Esophagus muscularis mucosa (tissue), 4 donors: ENCODE results near the gene METTL4. TPM values are rescaled to one million over a fixed set of nuclear protein-coding genes. Genes with fewer than 3 reads are reported as not detected.
A peak's percentile ranks its signal among the peaks of the same experiment; 100 is the strongest.

Experiments
- DNase-seq: peaks from one replicate; pipeline ENCODE4 v3.0.0-alpha.2; 2017; ENCODE audit errors: extremely low spot score
- H3K27ac ChIP-seq, 4 donors: fragments of 200-600 bp; sonication (generic); replicated peaks in 1 of 4; 1 replicate in 3 of 4; 2 replicates in 1 of 4; pipeline ENCODE4 v1.5.1; 2016 to 2019; ENCODE audit warnings: mild to moderate bottlenecking in 1 of 4
- H3K27me3 ChIP-seq, 4 donors: fragments of 200-600 bp; sonication (generic); one replicate each; pipeline versions ENCODE4 v1.5.1 to v1.6.0; 2016 to 2019
- H3K36me3 ChIP-seq, 4 donors: fragments of 200-600 bp; sonication (generic); one replicate each; pipeline ENCODE4 v1.5.1; 2016 to 2019
- H3K4me1 ChIP-seq, 4 donors: fragments of 200-600 bp; sonication (generic); one replicate each; pipeline ENCODE4 v1.5.1; 2016 to 2019
- H3K4me3 ChIP-seq, 4 donors: fragments of 200-600 bp; sonication (generic); 1 replicate in 2 of 4; 2 replicates in 2 of 4; pipeline ENCODE4 v1.5.1; 2016 to 2019; ENCODE audit warnings: mild to moderate bottlenecking in 4 of 4, moderate library complexity in 1 of 4
- H3K9me3 ChIP-seq, 4 donors: fragments of 200-600 bp; sonication (generic); 1 replicate in 3 of 4; 2 replicates in 1 of 4; pipeline ENCODE4 v1.5.1; 2016 to 2019
- CTCF ChIP-seq, 3 experiments: fragments of 200-600 bp in 2 of 3; fragments of 450-650 bp in 1 of 3; sonication (generic) in 2 of 3; IDR thresholded peaks; one replicate each; pipeline ENCODE4 v1.5.1; 2017 to 2019; ENCODE audit warnings: antibody characterized with exemption in 3 of 3, mild to moderate bottlenecking in 2 of 3, moderate library complexity in 1 of 3
- EP300 ChIP-seq: sonication (generic); formaldehyde crosslinking; IDR thresholded peaks from one replicate; pipeline ENCODE4 v1.6.1; 2017; ENCODE audit warnings: antibody characterized with exemption
- POLR2A ChIP-seq: fragments of 450-650 bp; IDR thresholded peaks from one replicate; pipeline ENCODE4 v1.6.1; 2017; ENCODE audit warnings: antibody characterized with exemption, moderate library complexity, mild to moderate bottlenecking, low read depth
- POLR2AphosphoS5 ChIP-seq, 2 donors: sonication (generic); formaldehyde crosslinking; IDR thresholded peaks; one replicate each; pipeline ENCODE4 v1.6.1; 2017; ENCODE audit warnings: antibody characterized with exemption in 2 of 2
- WGBS: methylation state at CpG from one replicate; pipeline ENCODE4 v1.1.5; 2018; 5-methylcytosine and 5-hydroxymethylcytosine counted together
- intact Hi-C: fragments of 100-400 bp; cut with DNase I; formaldehyde crosslinking; loops from one replicate; pipeline ENCODE4 v1.15.1; 2023
- total RNA-seq, 4 donors: library from RNA; depleted of rRNA; stranded (reverse); fragments of >200 nt; gene quantifications; one replicate each; pipeline versions ENCODE4 v1.1.0 to v1.2.1, GENCODE V29; 2016

The METTL4 gene
- total RNA-seq, 4 donors from 2014 or later = 4.3 to 8.3 (median 5.7) TPM

GRCh38 chr18:2609604-2610003, 38.3 kb upstream of the METTL4 start:
- Histone ChIP-seq H3K36me3 (no peaks in the 10 kb centered on the region), H3K27ac (no peak overlapping the region)

GRCh38 chr18:2606335-2606734, 35.0 kb upstream of the METTL4 start:
- no peak overlapping the region for H3K27ac ChIP-seq
- intact Hi-C loops = no loop called here
- H3K27me3 ChIP-seq = no peaks in the 10 kb centered on the region
- H3K36me3 ChIP-seq = no peaks in the 10 kb centered on the region
- 85% methylated on average over 2 of the region's 2 CpGs for WGBS
- no peak for DNase-seq
- TF ChIP-seq EP300 = no peak
- H3K4me3 ChIP-seq = no peak overlapping the region
- no peaks in the 10 kb centered on the region for H3K9me3 ChIP-seq
- H3K4me1 ChIP-seq = no peaks in the 10 kb centered on the region

More at GRCh38 chr18:2609604-2610003, 38.3 kb upstream of the METTL4 start:
- intact Hi-C loops = no loop called here
- Histone ChIP-seq H3K4me1 (no peaks in the 10 kb centered on the region), H3K9me3 (no peaks in the 10 kb centered on the region), H3K4me3 (no peak overlapping the region), H3K27me3 (no peaks in the 10 kb centered on the region)
- TF ChIP-seq CTCF (IDR thresholded peaks at IDR 0.05) (no peak), POLR2AphosphoS5 (IDR thresholded peaks at IDR 0.05) (no peak), EP300 (no peak), POLR2A (no peak)
- DNase-seq = no peak
- WGBS = 100% methylated on average over 2 of the region's 2 CpGs

GRCh38 chr18:2602844-2603243, 31.5 kb upstream of the METTL4 start:
- H3K27ac ChIP-seq = no peak overlapping the region
- intact Hi-C loops = no loop called here
- no peak overlapping the region for H3K4me3 ChIP-seq
- DNase-seq = no peak
- no peak for TF ChIP-seq CTCF (IDR thresholded peaks at IDR 0.05)
- no peak for TF ChIP-seq POLR2A
- no peak for TF ChIP-seq POLR2AphosphoS5 (IDR thresholded peaks at IDR 0.05)
- H3K36me3 ChIP-seq = no peaks in the 10 kb centered on the region
- no peaks in the 10 kb centered on the region for H3K4me1 ChIP-seq
- no peaks in the 10 kb centered on the region for H3K27me3 ChIP-seq
- no peaks in the 10 kb centered on the region for H3K9me3 ChIP-seq

- TF ChIP-seq CTCF (IDR thresholded peaks at IDR 0.05) (no peak), POLR2AphosphoS5 (IDR thresholded peaks at IDR 0.05) (no peak), EP300 (no peak), POLR2A (no peak)
- no peaks in the 10 kb centered on the region for H3K27me3 ChIP-seq
- no peak overlapping the region for H3K4me3 ChIP-seq
- no peaks in the 10 kb centered on the region for H3K9me3 ChIP-seq
- DNase-seq = no peak
- intact Hi-C loops = no loop called here
- no peaks in the 10 kb centered on the region for H3K36me3 ChIP-seq
- no peak overlapping the region for H3K27ac ChIP-seq
- WGBS = 94% methylated on average over 5 of the region's 5 CpGs
- no peaks in the 10 kb centered on the region for H3K4me1 ChIP-seq
Observed at GRCh38 chr18:2597639-2598038, 26.3 kb upstream of the METTL4 start.

GRCh38 chr18:2590303-2590702, 19.0 kb upstream of the METTL4 start:
- TF ChIP-seq CTCF (IDR thresholded peaks at IDR 0.05) = no peak
- TF ChIP-seq POLR2A = no peak
- no peak for TF ChIP-seq EP300
- TF ChIP-seq POLR2AphosphoS5 (IDR thresholded peaks at IDR 0.05) = no peak
- H3K9me3 ChIP-seq = no peaks in the 10 kb centered on the region
- WGBS = 81% methylated on average over 2 of the region's 2 CpGs
- intact Hi-C loops = loop anchor here (2.0 kb wide), 1 partner anchor 34 kb away; no protein-coding TSS in a partner anchor
- DNase-seq = no peak
- H3K27me3 ChIP-seq = no peaks in the 10 kb centered on the region
- no peaks in the 10 kb centered on the region for H3K36me3 ChIP-seq
- H3K27ac ChIP-seq = peak overlapping the region in 1 of 4 donors; percentile 22
- peak overlapping the region in 2 of 4 donors; percentile 5 to 29 for H3K4me3 ChIP-seq
- no peaks in the 10 kb centered on the region for H3K4me1 ChIP-seq
